Breast epithelium (tissue), 4 donors: ENCODE results near the gene PSMB5. TPM values are rescaled to one million over a fixed set of nuclear protein-coding genes. Genes with fewer than 3 reads are reported as not detected.

ENCODE experiments used
- DNase-seq, 2 donors: peaks; one replicate each; pipeline ENCODE4 v3.0.0-alpha.2; 2019; ENCODE audit warnings: low spot score in 2 of 2
- H3K27ac ChIP-seq, 2 donors: fragments of 200-600 bp; sonication (generic) in 1 of 2; one replicate each; pipeline ENCODE4 v1.5.1; 2016 to 2019; ENCODE audit warnings: mild to moderate bottlenecking in 1 of 2
- H3K27me3 ChIP-seq, 2 donors: fragments of 200-600 bp; sonication (generic) in 1 of 2; one replicate each; pipeline versions ENCODE4 v1.5.1 to v1.6.0; 2017 to 2019; ENCODE audit warnings: control low read depth in 1 of 2, mild to moderate bottlenecking in 1 of 2
- H3K36me3 ChIP-seq: fragments of 200-600 bp; one replicate; pipeline ENCODE4 v1.5.1; 2019
- H3K4me1 ChIP-seq, 2 donors: fragments of 200-600 bp; sonication (generic); one replicate each; pipeline ENCODE4 v1.5.1; 2016 to 2019; ENCODE audit warnings: control low read depth in 1 of 2
- H3K4me3 ChIP-seq, 3 donors: fragments of 200-600 bp; sonication (generic); 1 replicate in 2 of 3; 2 replicates in 1 of 3; pipeline ENCODE4 v1.5.1; 2016 to 2019; ENCODE audit warnings: mild to moderate bottlenecking in 3 of 3, moderate library complexity in 2 of 3
- H3K9me3 ChIP-seq, 2 donors: fragments of 200-600 bp; sonication (generic) in 1 of 2; one replicate each; pipeline ENCODE4 v1.5.1; 2016 to 2019; ENCODE audit warnings: control low read depth in 1 of 2
- POLR2A ChIP-seq: fragments of 450-650 bp; IDR thresholded peaks from one replicate; pipeline ENCODE4 v1.6.1; 2016; ENCODE audit warnings: antibody characterized with exemption, mild to moderate bottlenecking, moderate library complexity
- POLR2AphosphoS5 ChIP-seq, 3 donors: sonication (generic); formaldehyde crosslinking; IDR thresholded peaks; one replicate each; pipeline ENCODE4 v1.6.1; 2017; ENCODE audit warnings: antibody characterized with exemption in 3 of 3
- intact Hi-C: fragments of 100-400 bp; cut with DNase I; formaldehyde crosslinking; loops from one replicate; pipeline ENCODE4 v1.15.1; 2023; ENCODE audit warnings: low total_unique reads
- total RNA-seq, 3 donors: library from RNA; depleted of rRNA; stranded (reverse); fragments of >200 nt; gene quantifications; one replicate each; pipeline ENCODE4 v1.1.0, GENCODE V29; 2016
- TF ChIP-seq, protein P1 (sequence below), 3 donors: fragments of 450-650 bp; IDR thresholded peaks; one replicate each; pipeline ENCODE4 v1.5.1; 2016 to 2017; ENCODE audit warnings: antibody characterized with exemption in 3 of 3, mild to moderate bottlenecking in 3 of 3, moderate library complexity in 3 of 3

The PSMB5 gene
- total RNA-seq, 3 donors from 2014 or later: 120 to 144 (median 129) TPM

DNA sequence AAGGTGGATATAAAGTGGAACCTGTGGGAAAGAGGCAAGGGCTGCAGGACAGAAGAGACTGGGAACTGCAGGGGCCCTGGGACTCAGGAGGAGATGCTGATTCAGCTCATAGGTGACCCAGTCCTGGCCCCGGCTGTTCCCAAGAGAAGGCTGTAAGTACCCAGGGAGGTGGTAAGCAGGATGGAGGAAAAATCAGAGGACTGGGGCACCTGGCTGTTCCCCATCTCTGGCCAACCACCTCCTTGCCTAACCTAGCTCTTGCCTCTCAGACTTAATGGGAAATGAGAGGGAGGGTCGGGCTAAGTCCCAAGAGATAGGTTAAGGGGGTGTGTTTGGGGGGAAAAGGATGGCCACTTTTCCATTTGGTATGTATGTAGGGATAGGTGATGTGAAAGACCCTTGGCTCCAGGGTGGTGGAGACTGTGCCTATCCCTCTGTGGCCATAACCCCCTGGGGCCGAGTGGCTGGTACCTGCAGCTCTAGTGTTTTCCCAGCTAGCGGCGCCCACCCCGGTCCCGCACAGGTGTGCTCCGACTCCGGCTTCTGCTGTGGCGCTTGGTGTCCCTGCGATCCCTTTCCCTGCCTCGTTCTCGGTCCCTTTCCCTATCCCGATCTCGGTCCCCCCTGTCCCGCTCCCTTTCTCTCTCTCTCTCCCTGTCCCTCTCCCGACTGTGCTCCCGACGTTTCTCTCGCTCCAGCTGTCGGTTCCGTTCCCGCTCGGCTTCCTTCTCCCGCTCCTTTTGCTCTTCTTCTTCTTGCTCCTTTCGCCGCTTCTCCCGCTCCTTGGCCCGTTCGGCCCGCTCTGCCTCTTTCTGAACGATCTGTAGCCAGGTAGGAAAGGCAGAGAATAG is 24.2 kb upstream of the PSMB5 start:
- intact Hi-C loops: no loop called here
- Histone ChIP-seq H3K27ac (no peak overlapping the region), H3K36me3 (peaks cover 9% of the 10 kb centered on the region)

DNA sequence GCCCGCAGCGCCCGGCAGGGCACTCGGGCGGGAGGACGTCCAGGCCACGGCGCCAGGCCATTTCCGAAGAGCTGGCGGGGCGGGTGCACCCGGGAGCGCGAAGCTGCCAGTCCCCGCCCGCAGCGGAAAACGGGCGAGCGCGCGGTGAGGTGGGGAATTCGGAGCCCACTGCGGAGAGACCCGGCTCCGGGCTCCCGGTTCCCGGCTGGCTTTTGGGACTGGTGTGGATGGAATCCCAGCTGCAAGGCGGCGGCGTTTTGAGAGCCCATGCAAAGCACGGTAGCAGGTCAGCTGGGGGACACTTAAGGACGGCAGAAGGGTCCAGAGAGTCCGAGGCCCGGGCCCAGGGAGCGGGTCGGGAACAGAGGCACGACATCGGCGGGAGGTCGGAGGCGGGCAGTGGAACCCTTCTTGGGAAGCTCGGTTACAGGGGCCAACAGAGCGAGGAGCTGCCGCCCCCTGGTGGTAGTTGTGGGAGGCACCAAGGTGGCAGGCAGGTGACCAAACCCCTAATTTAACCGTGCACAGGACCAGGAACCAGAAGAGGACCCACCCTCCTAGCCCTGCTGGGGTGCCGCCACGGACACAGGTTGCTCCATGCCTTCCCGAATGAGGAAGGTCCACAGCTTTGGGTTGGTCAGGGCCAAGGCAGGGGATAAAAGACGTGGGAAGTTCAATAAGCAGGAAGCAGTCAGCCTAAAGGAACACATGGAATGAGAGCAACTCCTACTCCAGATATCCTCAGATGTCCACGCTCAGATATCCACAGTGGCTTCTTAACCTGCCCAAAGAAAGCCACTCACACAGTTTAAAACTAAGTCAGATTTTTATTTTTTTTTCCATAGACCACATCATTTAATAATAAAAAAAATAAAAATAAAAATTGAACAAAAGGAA is 23.3 kb upstream of the PSMB5 start:
- Histone ChIP-seq H3K27ac (peak overlapping the region; percentile 56 to 57), H3K9me3 (no peaks in the 10 kb centered on the region), H3K36me3 (peaks cover 9% of the 10 kb centered on the region), H3K4me1 (peaks cover 0 to 9% of the 10 kb centered on the region in 2 donors), H3K27me3 (no peaks in the 10 kb centered on the region), H3K4me3 (peak overlapping the region; percentile 63 to 78 (median 74))
- DNase-seq: peak; percentile 80 to 90
- intact Hi-C loops: no loop called here
- peak in 2 of 3 donors; percentile 36 to 46 for TF ChIP-seq POLR2AphosphoS5 (IDR thresholded peaks at IDR 0.05)
- no peak for TF ChIP-seq POLR2A
- TF ChIP-seq, protein P1, sequence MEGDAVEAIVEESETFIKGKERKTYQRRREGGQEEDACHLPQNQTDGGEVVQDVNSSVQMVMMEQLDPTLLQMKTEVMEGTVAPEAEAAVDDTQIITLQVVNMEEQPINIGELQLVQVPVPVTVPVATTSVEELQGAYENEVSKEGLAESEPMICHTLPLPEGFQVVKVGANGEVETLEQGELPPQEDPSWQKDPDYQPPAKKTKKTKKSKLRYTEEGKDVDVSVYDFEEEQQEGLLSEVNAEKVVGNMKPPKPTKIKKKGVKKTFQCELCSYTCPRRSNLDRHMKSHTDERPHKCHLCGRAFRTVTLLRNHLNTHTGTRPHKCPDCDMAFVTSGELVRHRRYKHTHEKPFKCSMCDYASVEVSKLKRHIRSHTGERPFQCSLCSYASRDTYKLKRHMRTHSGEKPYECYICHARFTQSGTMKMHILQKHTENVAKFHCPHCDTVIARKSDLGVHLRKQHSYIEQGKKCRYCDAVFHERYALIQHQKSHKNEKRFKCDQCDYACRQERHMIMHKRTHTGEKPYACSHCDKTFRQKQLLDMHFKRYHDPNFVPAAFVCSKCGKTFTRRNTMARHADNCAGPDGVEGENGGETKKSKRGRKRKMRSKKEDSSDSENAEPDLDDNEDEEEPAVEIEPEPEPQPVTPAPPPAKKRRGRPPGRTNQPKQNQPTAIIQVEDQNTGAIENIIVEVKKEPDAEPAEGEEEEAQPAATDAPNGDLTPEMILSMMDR (IDR thresholded peaks at IDR 0.05): peak; percentile 94 to 95 (median 94)

More for the DNA sequence above, 24.2 kb upstream of the PSMB5 start:
- DNase-seq: no peak
- TF ChIP-seq POLR2AphosphoS5 (IDR thresholded peaks at IDR 0.05) (no peak), POLR2A (no peak)
- TF ChIP-seq, protein P1 (IDR thresholded peaks at IDR 0.05): no peak
- H3K27me3 ChIP-seq: no peaks in the 10 kb centered on the region
- H3K4me3 ChIP-seq: no peak overlapping the region
- peaks cover 0 to 9% of the 10 kb centered on the region in 2 donors for H3K4me1 ChIP-seq
- no peaks in the 10 kb centered on the region for H3K9me3 ChIP-seq

DNA sequence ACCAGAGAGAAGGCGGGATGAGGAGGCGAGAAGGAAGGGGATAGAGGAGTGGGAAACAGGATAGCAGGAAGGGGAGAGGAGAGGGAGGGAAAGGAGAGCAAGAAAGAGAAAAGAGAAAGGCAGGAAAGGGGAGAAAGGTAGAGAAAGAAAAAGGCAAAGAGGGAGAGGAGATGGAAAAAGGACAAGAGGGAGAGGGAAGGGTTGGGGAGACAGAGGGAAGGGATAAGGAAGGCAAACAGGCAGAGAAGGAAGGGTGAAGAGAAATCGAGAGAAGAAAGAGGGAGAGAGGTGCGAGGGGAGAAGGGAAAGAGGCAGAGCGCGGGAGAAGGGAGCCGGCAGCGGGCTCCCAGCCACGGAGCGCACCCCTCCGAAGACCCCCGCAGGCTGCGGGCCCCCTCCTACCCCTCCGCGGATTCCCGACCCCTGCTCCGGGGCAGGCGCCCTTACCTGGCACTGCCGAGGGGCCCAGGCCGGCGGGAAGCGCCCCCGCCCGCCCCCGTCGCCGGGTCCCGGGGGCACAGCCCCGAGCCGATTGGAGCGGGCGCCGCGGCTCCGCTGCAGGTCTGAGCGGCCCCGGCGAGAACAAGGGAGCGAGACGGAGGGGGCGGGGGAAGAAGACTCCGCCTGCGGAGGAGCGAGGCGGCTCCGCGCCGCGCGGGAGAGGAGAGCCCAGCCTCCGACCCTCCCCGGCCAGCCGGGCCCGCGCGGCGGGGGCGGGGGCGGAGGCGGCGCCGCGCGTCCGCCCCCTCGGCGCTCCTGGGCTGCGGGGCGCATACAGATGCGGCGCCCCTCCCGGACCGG is 22.5 kb upstream of the PSMB5 start, which contains the start of gene CDH24:
Gene CDH24 (minus strand): TSS at position 565 of the 801 bp plus-strand sequence. CDS start 1,787 bp downstream, outside the sequence.
- Histone ChIP-seq H3K9me3 (no peaks in the 10 kb centered on the region), H3K36me3 (peaks cover 9% of the 10 kb centered on the region), H3K4me1 (peaks cover 0 to 9% of the 10 kb centered on the region in 2 donors), H3K4me3 (peak within 1 kb of the TSS; percentile 63 to 78 (median 74)), H3K27ac (peak within 1 kb of the TSS; percentile 56 to 57), H3K27me3 (no peaks in the 10 kb centered on the region)
- no peak for TF ChIP-seq POLR2AphosphoS5 (IDR thresholded peaks at IDR 0.05)
- TF ChIP-seq, protein P1 (IDR thresholded peaks at IDR 0.05): no peak
- no peak for TF ChIP-seq POLR2A
- intact Hi-C loops: no loop called here
- DNase-seq: peak in 1 of 2 donors; percentile 51

DNA sequence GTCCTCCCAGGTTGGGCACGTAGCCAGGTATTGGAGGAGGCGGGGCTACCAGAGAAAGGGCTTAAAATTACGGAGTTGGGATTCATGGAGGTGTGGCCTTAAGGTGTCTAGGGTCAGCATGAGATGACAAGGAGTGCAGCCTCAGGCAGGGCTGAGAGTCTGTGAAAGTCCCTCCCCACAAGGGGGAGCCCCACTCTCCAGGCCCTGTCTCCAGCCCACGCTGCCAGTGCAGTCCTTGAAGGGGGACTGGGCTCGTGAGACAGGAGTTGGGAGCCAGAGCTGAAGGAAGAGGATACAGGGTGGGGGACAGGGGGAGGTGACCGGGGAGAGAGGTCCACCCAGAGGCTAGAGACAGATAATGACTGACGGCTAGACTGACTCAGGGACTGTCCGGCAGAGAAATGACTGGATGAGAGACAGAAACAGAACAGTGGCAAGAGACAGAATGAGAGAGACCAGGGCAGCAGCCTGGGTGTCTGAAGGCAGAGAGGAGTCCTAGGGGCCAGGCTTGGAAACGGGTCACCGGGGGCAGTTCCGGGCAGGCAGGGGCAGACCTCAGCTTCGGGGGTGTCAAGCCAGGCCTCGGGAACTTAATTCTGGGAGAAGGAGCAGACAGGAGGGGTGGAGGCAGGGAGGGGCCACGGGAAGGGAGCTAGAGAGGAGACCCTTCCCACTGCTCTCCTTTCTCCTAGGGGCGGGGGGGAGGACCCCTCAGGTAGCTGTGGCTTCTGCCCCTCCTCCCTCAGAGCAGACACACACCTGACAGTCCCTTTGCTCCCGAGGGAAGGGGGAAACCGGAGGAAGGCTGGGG is 21.6 kb upstream of the PSMB5 start:
- H3K4me3 ChIP-seq: peak overlapping the region; percentile 63 to 78 (median 74)
- H3K27ac ChIP-seq: no peak overlapping the region
- DNase-seq: no peak

More for the DNA sequence above, 21.6 kb upstream of the PSMB5 start:
- H3K27me3 ChIP-seq: no peaks in the 10 kb centered on the region
- TF ChIP-seq POLR2A: no peak
- TF ChIP-seq POLR2AphosphoS5 (IDR thresholded peaks at IDR 0.05): no peak
- TF ChIP-seq, protein P1 (IDR thresholded peaks at IDR 0.05): peak in 2 of 3 donors; percentile 38 to 44
- H3K36me3 ChIP-seq: peaks cover 9% of the 10 kb centered on the region
- intact Hi-C loops: no loop called here
- peaks cover 0 to 9% of the 10 kb centered on the region in 2 donors for H3K4me1 ChIP-seq
- H3K9me3 ChIP-seq: no peaks in the 10 kb centered on the region
